ENCODE measurements around the gene NECTIN1. TPM values are rescaled to one million over a fixed set of nuclear protein-coding genes. Genes with fewer than 3 reads are reported as not detected.

The NECTIN1 gene
- total and polyA plus RNA-seq, 7 donors = 0.42 to 3.5 (median 1.7) TPM

- TF ChIP-seq CTCF (IDR thresholded peaks at IDR 0.05) = no peak
- no peaks in the 10 kb centered on the region for H3K4me1 ChIP-seq
Observed at GRCh38 chr11:119714189-119714588, 14.8 kb downstream of the NECTIN1 start.

GRCh38 chr11:119713359-119714040 lies 15.5 kb downstream of the NECTIN1 start:
- intact Hi-C loops (cut with DNase I) = no loop called here

More at GRCh38 chr11:119714189-119714588, 14.8 kb downstream of the NECTIN1 start:
- Histone ChIP-seq H3K9me3 (no peaks in the 10 kb centered on the region), H3K27ac (no peak overlapping the region), H3K27me3 (ENCODE audit: insufficient read depth in 3 of 3, low read length in 2 of 3) (peaks cover 0 to 2% (median 0%) of the 10 kb centered on the region in 3 donors), H3K4me3 (no peak overlapping the region), H3K36me3 (ENCODE audit: insufficient read depth in 1 of 2, low read depth in 1 of 2) (no peaks in the 10 kb centered on the region)
- intact Hi-C loops (cut with DNase I) = no loop called here
- WGBS, 3 donors = 87 to 90% (median 89%) methylated on average over 8 of the region's 8 CpGs
- no peak for DNase-seq
- ATAC-seq = no peak

GRCh38 chr11:119712459-119713358 lies 16.3 kb downstream of the NECTIN1 start:
- TF ChIP-seq CTCF (IDR thresholded peaks at IDR 0.05) = no peak
- intact Hi-C loops (cut with DNase I) = no loop called here
- Histone ChIP-seq H3K36me3 (ENCODE audit: insufficient read depth in 1 of 2, low read depth in 1 of 2) (no peaks in the 10 kb centered on the region), H3K27ac (no peak overlapping the region), H3K4me3 (no peak overlapping the region), H3K27me3 (ENCODE audit: insufficient read depth in 3 of 3, low read length in 2 of 3) (peaks cover 0 to 4% (median 2%) of the 10 kb centered on the region in 3 donors), H3K4me1 (no peaks in the 10 kb centered on the region), H3K9me3 (no peaks in the 10 kb centered on the region)
- DNase-seq (no peak), ATAC-seq (no peak)
- WGBS, 3 donors = 83 to 85% (median 84%) methylated on average over 10 of the region's 10 CpGs

More at GRCh38 chr11:119713359-119714040, 15.5 kb downstream of the NECTIN1 start:
- Histone ChIP-seq H3K4me1 (no peaks in the 10 kb centered on the region), H3K4me3 (no peak overlapping the region), H3K27ac (no peak overlapping the region), H3K36me3 (ENCODE audit: insufficient read depth in 1 of 2, low read depth in 1 of 2) (no peaks in the 10 kb centered on the region), H3K9me3 (no peaks in the 10 kb centered on the region), H3K27me3 (ENCODE audit: insufficient read depth in 3 of 3, low read length in 2 of 3) (peaks cover 0 to 2% (median 0%) of the 10 kb centered on the region in 3 donors)
- ATAC-seq (no peak), DNase-seq (no peak)
- 83 to 91% (median 89%) methylated on average over 8 to 9 of the region's 9 CpGs for WGBS, 3 donors
- no peak for TF ChIP-seq CTCF (IDR thresholded peaks at IDR 0.05)

- DNase-seq (no peak), ATAC-seq (no peak)
- H3K27me3 ChIP-seq (ENCODE audit: insufficient read depth in 3 of 3, low read length in 2 of 3) = peaks cover 0 to 4% (median 2%) of the 10 kb centered on the region in 3 donors
- no peaks in the 10 kb centered on the region for H3K9me3 ChIP-seq
- no peaks in the 10 kb centered on the region for H3K4me1 ChIP-seq
- H3K27ac ChIP-seq = no peak overlapping the region
- H3K36me3 ChIP-seq (ENCODE audit: insufficient read depth in 1 of 2, low read depth in 1 of 2) = no peaks in the 10 kb centered on the region
- no peak for TF ChIP-seq CTCF (IDR thresholded peaks at IDR 0.05)
- intact Hi-C loops (cut with DNase I) = no loop called here
- H3K4me3 ChIP-seq = no peak overlapping the region
- WGBS, 3 donors = 78 to 82% (median 79%) methylated on average over 9 of the region's 9 CpGs
Observed at GRCh38 chr11:119712006-119712405, 17.0 kb downstream of the NECTIN1 start.

All from psoas muscle (tissue), 8 donors.